CD4-positive, alpha-beta memory T cell (primary cell): ENCODE measurements around the gene DDX11. TPM values are rescaled to one million over a fixed set of nuclear protein-coding genes. Genes with fewer than 3 reads are reported as not detected.
A peak's percentile ranks its signal among the peaks of the same experiment; 100 is the strongest.
"Not testable (repeated sequence)": the region's sequence is repeated elsewhere in the genome, so short reads cannot be mapped to it uniquely, and the experiment has no call there.

Experiments used
- CTCF ChIA-PET: fragments of 350-600 bp; sonication (Branson Sonifier 250); formaldehyde crosslinking; loops from one replicate; lab custom pipeline; 2021; ENCODE audit warnings: inconsistent platforms; ENCODE audit not compliant: partially characterized antibody; lab: Charles Lee
- POLR2A ChIA-PET: fragments of 350-600 bp; sonication (Branson Sonifier 250); formaldehyde crosslinking; loops from one replicate; lab custom pipeline; 2021; ENCODE audit not compliant: partially characterized antibody; lab: Charles Lee
- DNase-seq, 5 donors: peaks; one replicate each; pipeline versions ENCODE4 v3.0.0 to v3.0.0-alpha.2; 2020 to 2022; ENCODE audit warnings: mixed read lengths in 1 of 5
- H3K27ac ChIP-seq: one replicate; pipeline ENCODE4 v1.7.0; 2013; ENCODE audit warnings: low read depth, low read length
- H3K27me3 ChIP-seq: 2 replicates; pipeline ENCODE4 v1.7.0; 2013; ENCODE audit warnings: mild to moderate bottlenecking, low read length, moderate library complexity; ENCODE audit not compliant: insufficient read depth
- H3K36me3 ChIP-seq: 2 replicates; pipeline ENCODE4 v1.7.0; 2013; ENCODE audit warnings: mild to moderate bottlenecking, low read length, moderate library complexity; ENCODE audit not compliant: insufficient read depth
- H3K4me1 ChIP-seq: 2 replicates; pipeline ENCODE4 v1.7.0; 2013; ENCODE audit warnings: mild to moderate bottlenecking, low read length, moderate library complexity; ENCODE audit not compliant: insufficient read depth
- H3K4me3 ChIP-seq, 2 donors: one replicate each; pipeline ENCODE4 v1.7.0; 2013; ENCODE audit warnings: low read length in 2 of 2, mild to moderate bottlenecking in 1 of 2
- H3K9me3 ChIP-seq, 2 donors: one replicate each; pipeline ENCODE4 v1.7.0; 2013; ENCODE audit warnings: low read length in 2 of 2, control low read depth in 1 of 2; ENCODE audit not compliant: control insufficient read depth in 1 of 2
- H3K27ac Mint-ChIP-seq, 7 donors: one replicate each; pipeline ENCODE4 v1.8.0; 2020 to 2021; ENCODE audit warnings: mixed read lengths in 7 of 7, mild to moderate bottlenecking in 6 of 7, inconsistent platforms in 3 of 7, moderate library complexity in 3 of 7
- H3K27me3 Mint-ChIP-seq, 2 donors: one replicate each; pipeline ENCODE4 v1.8.0; 2020 to 2021; ENCODE audit warnings: mixed read lengths in 2 of 2
- H3K36me3 Mint-ChIP-seq, 2 donors: one replicate each; pipeline ENCODE4 v1.8.0; 2020 to 2021; ENCODE audit warnings: mixed read lengths in 2 of 2, inconsistent platforms in 1 of 2, mild to moderate bottlenecking in 1 of 2
- H3K4me1 Mint-ChIP-seq, 4 donors: one replicate each; pipeline ENCODE4 v1.8.0; 2020 to 2021; ENCODE audit warnings: mixed read lengths in 4 of 4, mild to moderate bottlenecking in 1 of 4
- H3K4me3 Mint-ChIP-seq, 8 donors: one replicate each; pipeline ENCODE4 v1.8.0; 2020 to 2021; ENCODE audit warnings: mixed read lengths in 8 of 8, mild to moderate bottlenecking in 7 of 8, moderate library complexity in 6 of 8, inconsistent platforms in 3 of 8
- H3K9me3 Mint-ChIP-seq, 8 donors: one replicate each; pipeline ENCODE4 v1.8.0; 2020 to 2021; ENCODE audit warnings: mixed read lengths in 8 of 8, mild to moderate bottlenecking in 5 of 8, inconsistent platforms in 3 of 8, moderate library complexity in 1 of 8
- intact Hi-C: fragments of 100-400 bp; cut with micrococcal nuclease; formaldehyde crosslinking; loops from one replicate; pipeline ENCODE4 v1.15.1; 2023
- polyA plus RNA-seq, 2 donors: library from polyadenylated mRNA; unstranded; fragments of 300-500 nt; fragmentation: Illumina TruSeq; gene quantifications; one replicate each; pipeline ENCODE4 v1.2.3, GENCODE V29; 2021
- total RNA-seq, 2 experiments: library from RNA; stranded (reverse); gene quantifications; one replicate each; pipeline ENCODE4 v1.2.3, GENCODE V29; 2021

The DDX11 gene
- total and polyA plus RNA-seq, 4 experiments from 2014 or later: 5.1 to 45.8 (median 29.8) TPM

DNA sequence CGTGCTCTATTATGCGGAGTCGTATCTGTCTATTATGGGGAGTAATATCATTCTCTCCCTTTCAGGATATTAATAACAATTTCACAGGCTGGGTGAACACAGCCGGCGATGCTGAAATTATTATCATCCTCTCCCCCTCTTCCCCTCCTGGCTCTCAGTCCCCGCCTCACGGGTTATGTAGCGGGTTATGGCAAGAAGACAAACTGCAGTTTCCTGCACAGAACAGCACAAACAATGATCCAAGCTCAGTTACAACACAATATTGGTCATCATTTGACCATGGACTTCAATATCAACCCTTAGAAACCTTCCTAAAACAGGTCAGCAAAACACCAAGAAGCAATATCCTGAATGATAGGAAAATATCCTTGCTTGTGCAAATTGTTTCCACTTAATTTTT lies 50.5 kb downstream of the DDX11 start:
- H3K27ac ChIP-seq, H3K4me3 ChIP-seq, H3K27me3 Mint-ChIP-seq, POLR2A ChIA-PET, CTCF ChIA-PET, H3K9me3 Mint-ChIP-seq, intact Hi-C loops, H3K4me3 Mint-ChIP-seq, H3K4me1 ChIP-seq, H3K9me3 ChIP-seq, H3K36me3 Mint-ChIP-seq, H3K27me3 ChIP-seq, DNase-seq, H3K36me3 ChIP-seq: not testable (repeated sequence)
- Mint-ChIP-seq H3K27ac (peak overlapping the region in 1 of 7 donors; percentile 51), H3K4me1 (peaks cover 0 to 14% (median 0%) of the 10 kb centered on the region in 4 donors)

DNA sequence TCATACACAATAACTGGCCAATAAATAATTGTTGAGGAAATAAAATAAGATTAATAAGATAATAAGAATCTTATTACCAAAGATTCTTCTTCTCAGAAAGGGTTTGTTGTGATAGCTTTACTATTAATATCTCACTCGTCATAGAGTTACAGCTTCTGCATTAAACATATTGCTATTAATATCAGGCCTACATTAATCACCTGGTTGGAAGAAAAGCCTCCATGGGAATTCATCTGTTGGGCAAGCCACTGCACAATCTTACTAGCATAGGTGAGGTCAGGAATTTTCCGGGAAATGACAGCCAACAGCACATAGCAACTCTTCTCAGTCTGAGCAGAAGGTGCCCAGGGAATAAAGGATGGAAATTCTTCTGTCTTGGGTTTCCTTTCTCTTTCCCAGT lies 51.5 kb downstream of the DDX11 start:
- H3K27ac ChIP-seq, H3K9me3 ChIP-seq, H3K4me3 Mint-ChIP-seq, intact Hi-C loops, H3K4me1 Mint-ChIP-seq, H3K27me3 ChIP-seq, H3K9me3 Mint-ChIP-seq, H3K36me3 Mint-ChIP-seq, DNase-seq, H3K27ac Mint-ChIP-seq, H3K4me3 ChIP-seq, H3K36me3 ChIP-seq, CTCF ChIA-PET, H3K4me1 ChIP-seq, POLR2A ChIA-PET: not testable (repeated sequence)
- peaks cover 4 to 10% of the 10 kb centered on the region in 2 donors for H3K27me3 Mint-ChIP-seq

DNA sequence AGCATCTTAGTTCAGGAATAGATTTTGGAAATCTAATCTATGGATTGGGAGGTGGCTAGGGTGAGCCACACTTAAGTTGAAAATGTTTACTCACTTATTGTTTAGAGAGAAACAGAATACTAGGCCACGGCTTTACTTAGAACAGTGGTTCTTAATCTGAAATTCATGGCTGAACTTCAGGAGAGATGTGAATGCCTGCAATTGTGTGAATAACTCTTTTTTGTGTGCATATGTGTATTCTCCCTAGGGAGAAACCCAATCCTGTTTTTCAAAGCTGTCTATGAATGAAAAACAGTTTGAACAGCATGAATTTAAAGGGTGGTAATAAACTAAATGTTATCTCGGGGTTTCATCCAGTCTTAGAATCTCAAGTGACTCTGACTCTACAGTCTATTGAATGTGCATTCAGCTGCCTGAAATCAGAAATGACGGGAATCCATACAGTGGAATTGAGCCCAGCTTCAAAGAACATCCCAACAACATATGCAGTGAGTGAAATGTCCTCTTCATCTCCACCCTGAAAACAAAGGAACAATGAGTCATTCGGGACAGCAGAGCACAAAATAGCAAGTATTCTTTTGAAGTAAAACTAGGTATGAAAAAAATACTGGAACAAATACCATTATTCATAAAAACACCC lies 53.7 kb downstream of the DDX11 start:
- H3K4me3 Mint-ChIP-seq, H3K4me1 Mint-ChIP-seq, H3K27ac Mint-ChIP-seq, DNase-seq, intact Hi-C loops, POLR2A ChIA-PET, H3K36me3 Mint-ChIP-seq, H3K36me3 ChIP-seq, H3K4me1 ChIP-seq, H3K27ac ChIP-seq, H3K9me3 Mint-ChIP-seq, H3K27me3 ChIP-seq, H3K9me3 ChIP-seq, H3K4me3 ChIP-seq, CTCF ChIA-PET: not testable (repeated sequence)
- H3K27me3 Mint-ChIP-seq: peaks cover 6 to 12% of the 10 kb centered on the region in 2 donors

DNA sequence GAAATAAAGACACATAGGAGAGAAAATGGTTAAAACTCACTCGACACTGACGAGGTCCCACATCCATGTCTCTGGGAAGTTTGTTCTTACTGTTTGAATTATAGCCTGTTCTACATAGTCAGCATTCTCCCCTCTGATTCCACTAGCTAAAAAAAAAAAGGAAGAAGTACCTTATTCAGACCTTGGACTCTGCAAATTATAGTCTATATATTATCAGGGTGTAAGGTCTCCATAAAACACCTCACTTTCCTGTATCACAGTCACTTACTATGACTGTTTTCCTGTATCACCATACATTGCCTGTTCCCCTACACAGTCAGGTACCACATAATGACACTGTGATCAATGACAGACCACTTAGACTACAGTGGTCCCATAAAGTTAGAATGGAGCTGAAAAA lies 62.9 kb downstream of the DDX11 start:
- H3K36me3 Mint-ChIP-seq, DNase-seq, POLR2A ChIA-PET, H3K4me3 ChIP-seq, H3K27me3 ChIP-seq, intact Hi-C loops, CTCF ChIA-PET, H3K4me3 Mint-ChIP-seq, H3K27ac ChIP-seq, H3K9me3 ChIP-seq, H3K27ac Mint-ChIP-seq, H3K4me1 Mint-ChIP-seq, H3K36me3 ChIP-seq, H3K4me1 ChIP-seq: not testable (repeated sequence)
- H3K27me3 Mint-ChIP-seq: peaks cover 2 to 27% of the 10 kb centered on the region in 2 donors
- peaks cover 0 to 17% (median 9%) of the 10 kb centered on the region in 8 donors for H3K9me3 Mint-ChIP-seq

DNA sequence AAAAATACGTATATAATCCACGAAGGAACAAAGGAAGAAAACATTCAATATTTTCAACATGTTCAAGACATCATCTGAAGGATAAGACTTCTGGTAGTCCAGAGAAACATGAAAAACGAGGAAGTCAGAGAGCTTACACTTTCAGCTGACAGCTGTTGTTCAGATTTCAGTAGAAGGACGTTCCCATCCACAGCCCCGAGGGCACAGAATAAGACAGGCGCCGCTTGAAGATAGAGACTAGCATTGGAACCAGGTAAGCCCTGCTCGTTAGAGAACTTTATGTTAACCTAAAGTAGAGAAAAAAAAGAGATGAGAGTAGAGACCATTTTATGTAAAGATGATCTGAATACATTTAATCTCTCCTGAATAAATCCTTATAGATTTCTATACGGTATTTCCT lies 71.1 kb downstream of the DDX11 start:
- peaks cover 2 to 11% of the 10 kb centered on the region in 2 donors for H3K27me3 Mint-ChIP-seq
- H3K4me3 Mint-ChIP-seq, DNase-seq, H3K27me3 ChIP-seq, H3K36me3 Mint-ChIP-seq, H3K4me1 ChIP-seq, H3K9me3 ChIP-seq, H3K27ac ChIP-seq, H3K36me3 ChIP-seq, CTCF ChIA-PET, POLR2A ChIA-PET, intact Hi-C loops, H3K4me1 Mint-ChIP-seq, H3K27ac Mint-ChIP-seq, H3K4me3 ChIP-seq: not testable (repeated sequence)
- H3K9me3 Mint-ChIP-seq: peaks cover 0 to 10% (median 6%) of the 10 kb centered on the region in 8 donors

DNA sequence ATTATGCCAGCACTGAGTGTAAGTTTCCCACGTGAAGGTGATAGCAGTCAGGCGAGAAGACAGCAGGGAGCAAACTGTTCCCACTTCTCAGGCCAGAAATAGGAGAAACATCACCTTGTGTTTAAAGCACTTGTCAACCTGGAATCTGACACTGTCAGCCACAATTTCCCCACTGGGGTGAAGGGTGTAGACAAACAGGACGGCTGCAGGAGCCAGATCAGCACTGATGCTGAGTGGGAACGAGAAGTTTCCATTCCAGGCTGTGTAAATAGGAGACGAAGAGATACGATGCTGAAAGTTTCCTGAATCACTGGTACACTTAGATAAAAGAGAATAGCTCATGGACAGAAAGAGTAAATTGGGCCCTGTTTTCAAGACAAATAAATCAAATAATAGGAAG lies 71.6 kb downstream of the DDX11 start:
- intact Hi-C loops, H3K4me1 ChIP-seq, POLR2A ChIA-PET, H3K36me3 ChIP-seq, CTCF ChIA-PET, H3K4me3 Mint-ChIP-seq, H3K9me3 ChIP-seq, H3K27ac Mint-ChIP-seq, H3K36me3 Mint-ChIP-seq, H3K27ac ChIP-seq, H3K9me3 Mint-ChIP-seq, H3K27me3 ChIP-seq, H3K4me1 Mint-ChIP-seq, H3K4me3 ChIP-seq, DNase-seq: not testable (repeated sequence)
- H3K27me3 Mint-ChIP-seq: peaks cover 3 to 15% of the 10 kb centered on the region in 2 donors

DNA sequence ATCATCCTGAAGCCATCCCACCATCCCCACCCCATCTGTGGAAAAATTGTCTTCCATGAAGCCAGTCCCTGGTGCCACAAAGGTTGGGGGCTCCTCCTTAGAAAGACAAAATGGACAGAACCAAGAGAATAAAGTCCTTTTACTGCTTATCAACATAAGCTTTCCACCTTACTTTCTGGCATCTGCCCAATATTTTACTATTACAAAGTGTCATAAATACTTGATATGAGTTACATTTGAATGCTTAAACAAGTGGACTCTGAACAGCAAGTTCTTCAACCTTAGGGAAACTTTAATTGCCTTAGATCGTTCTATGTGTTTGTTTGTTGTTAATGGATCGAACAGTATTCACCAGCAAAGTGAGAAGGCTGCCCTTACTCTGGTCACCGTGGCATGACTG lies 73.8 kb downstream of the DDX11 start:
- H3K4me1 Mint-ChIP-seq, POLR2A ChIA-PET, H3K4me1 ChIP-seq, H3K27me3 ChIP-seq, H3K4me3 Mint-ChIP-seq, CTCF ChIA-PET, H3K27ac ChIP-seq, H3K4me3 ChIP-seq, H3K9me3 Mint-ChIP-seq, H3K27ac Mint-ChIP-seq, intact Hi-C loops, H3K36me3 Mint-ChIP-seq, DNase-seq, H3K36me3 ChIP-seq, H3K9me3 ChIP-seq: not testable (repeated sequence)
- H3K27me3 Mint-ChIP-seq: peaks cover 3 to 15% of the 10 kb centered on the region in 2 donors

DNA sequence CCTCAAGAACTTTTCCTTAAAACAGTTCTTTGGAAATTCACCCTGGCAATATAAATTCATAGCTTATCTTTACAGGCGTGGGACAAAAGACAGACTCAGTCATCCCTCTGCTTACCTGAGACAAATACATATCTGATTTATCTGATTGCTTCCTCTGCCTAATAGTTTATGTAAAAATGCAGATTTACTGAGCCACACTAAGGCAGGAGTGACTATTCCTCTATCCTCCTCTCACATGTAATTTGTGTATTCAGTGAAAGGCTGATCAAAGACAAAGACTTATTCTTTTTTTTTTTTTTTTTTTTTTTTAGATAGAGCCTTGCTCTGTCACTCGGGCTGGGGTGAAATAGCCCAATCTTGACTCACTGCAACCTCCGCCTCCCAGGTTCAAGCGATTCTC lies 77.1 kb downstream of the DDX11 start:
- H3K36me3 ChIP-seq, intact Hi-C loops, CTCF ChIA-PET, POLR2A ChIA-PET, H3K4me1 ChIP-seq, DNase-seq, H3K4me3 ChIP-seq, H3K4me1 Mint-ChIP-seq, H3K27me3 ChIP-seq, H3K27ac ChIP-seq, H3K27ac Mint-ChIP-seq, H3K9me3 Mint-ChIP-seq, H3K9me3 ChIP-seq, H3K36me3 Mint-ChIP-seq, H3K4me3 Mint-ChIP-seq: not testable (repeated sequence)
- peaks cover 3 to 26% of the 10 kb centered on the region in 2 donors for H3K27me3 Mint-ChIP-seq
